Liver (tissue), 3 donors: ENCODE data around the gene CELF4.

Experiments
- HNF4A ChIP-seq, 2 donors: conservative IDR thresholded peaks; 2 replicates each; pipeline ENCODE4 v1.6.1; 2016; ENCODE audit warnings: antibody characterized with exemption in 2 of 2, mild to moderate bottlenecking in 2 of 2
- RAD21 ChIP-seq, 2 donors: IDR thresholded peaks; 2 replicates each; pipeline ENCODE4 v1.6.1; 2016; ENCODE audit warnings: antibody characterized with exemption in 2 of 2, mild to moderate bottlenecking in 2 of 2
- YY1 ChIP-seq: IDR thresholded peaks from 2 replicates; pipeline ENCODE4 v1.6.1; 2016; ENCODE audit warnings: antibody characterized with exemption, mild to moderate bottlenecking
- TF ChIP-seq, protein P1 (sequence below): fragments of 150-350 bp; IDR thresholded peaks from 2 replicates; pipeline ENCODE4 v1.5.1; 2017; ENCODE audit warnings: improper control_type of control experiment, low read depth, low read length; ENCODE audit not compliant: missing input control
- donor health status: healthy.
- donor health status: healthy.

DNA sequence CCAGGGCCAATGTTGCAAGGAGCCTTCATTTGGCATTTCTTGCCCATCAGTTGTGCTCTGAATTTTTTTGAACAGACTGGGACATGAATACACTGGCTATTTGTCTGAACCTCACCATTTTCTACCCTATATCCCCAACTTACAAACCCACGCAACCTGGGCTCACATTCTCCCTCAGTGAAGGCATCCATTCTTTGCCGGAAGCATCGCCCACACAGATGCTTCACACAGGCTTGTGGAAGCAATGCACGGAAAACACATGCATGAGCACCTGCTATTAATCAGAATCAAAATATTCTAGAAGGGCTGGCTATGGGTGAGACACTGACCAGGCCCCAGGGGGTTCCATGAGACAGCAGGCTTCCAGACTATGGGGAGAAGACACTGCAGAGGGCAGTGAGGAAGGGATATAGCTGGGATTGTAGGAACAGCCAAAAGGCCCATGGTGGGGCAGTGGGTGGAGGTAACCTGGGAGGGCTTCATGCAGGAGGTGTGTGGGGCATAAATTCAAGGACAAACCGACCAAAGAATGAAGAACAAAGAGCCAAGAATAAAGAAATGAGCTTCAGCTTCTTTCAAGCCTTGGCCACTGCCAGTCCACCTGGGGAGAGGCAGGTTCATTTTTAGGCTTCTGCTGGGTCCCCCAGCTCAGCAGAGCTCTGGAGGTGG lies 261.5 kb downstream of the CELF4 start:
- TF ChIP-seq, protein P1, sequence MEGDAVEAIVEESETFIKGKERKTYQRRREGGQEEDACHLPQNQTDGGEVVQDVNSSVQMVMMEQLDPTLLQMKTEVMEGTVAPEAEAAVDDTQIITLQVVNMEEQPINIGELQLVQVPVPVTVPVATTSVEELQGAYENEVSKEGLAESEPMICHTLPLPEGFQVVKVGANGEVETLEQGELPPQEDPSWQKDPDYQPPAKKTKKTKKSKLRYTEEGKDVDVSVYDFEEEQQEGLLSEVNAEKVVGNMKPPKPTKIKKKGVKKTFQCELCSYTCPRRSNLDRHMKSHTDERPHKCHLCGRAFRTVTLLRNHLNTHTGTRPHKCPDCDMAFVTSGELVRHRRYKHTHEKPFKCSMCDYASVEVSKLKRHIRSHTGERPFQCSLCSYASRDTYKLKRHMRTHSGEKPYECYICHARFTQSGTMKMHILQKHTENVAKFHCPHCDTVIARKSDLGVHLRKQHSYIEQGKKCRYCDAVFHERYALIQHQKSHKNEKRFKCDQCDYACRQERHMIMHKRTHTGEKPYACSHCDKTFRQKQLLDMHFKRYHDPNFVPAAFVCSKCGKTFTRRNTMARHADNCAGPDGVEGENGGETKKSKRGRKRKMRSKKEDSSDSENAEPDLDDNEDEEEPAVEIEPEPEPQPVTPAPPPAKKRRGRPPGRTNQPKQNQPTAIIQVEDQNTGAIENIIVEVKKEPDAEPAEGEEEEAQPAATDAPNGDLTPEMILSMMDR, result no peak
- TF ChIP-seq HNF4A (conservative IDR thresholded peaks at IDR 0.05), result no peak
- TF ChIP-seq YY1, result no peak
- no peak for TF ChIP-seq RAD21 (IDR thresholded peaks at IDR 0.05)
